Natural killer cell (primary cell): ENCODE results near the gene SIGLEC15. TPM values are rescaled to one million over a fixed set of nuclear protein-coding genes. Genes with fewer than 3 reads are reported as not detected.
"Not testable (repeated sequence)": the region's sequence is repeated elsewhere in the genome, so short reads cannot be mapped to it uniquely, and the experiment has no call there.

Source experiments
- ATAC-seq, 3 donors: fragments of 150-1000 bp in 2 of 3; fragments of 200-7000 bp in 1 of 3; cut with Tn5 transposase; 1 replicate in 1 of 3; 2 replicates in 2 of 3; pipeline ENCODE4 v1.10.0; 2021; ENCODE audit warnings: mild to moderate bottlenecking in 2 of 3, moderate library complexity in 2 of 3
- DNase-seq, 2 donors: peaks; one replicate each; pipeline versions ENCODE4 v3.0.0 to v3.0.0-alpha.2; 2013 to 2021; ENCODE audit warnings: mixed read lengths in 1 of 2
- H3K27ac ChIP-seq: one replicate; pipeline ENCODE4 v1.5.1; 2013; ENCODE audit warnings: mild to moderate bottlenecking, low read length
- H3K27me3 ChIP-seq: one replicate; pipeline ENCODE4 v1.6.1; 2013; ENCODE audit warnings: low read length; ENCODE audit not compliant: control insufficient read depth, insufficient read depth
- H3K36me3 ChIP-seq: one replicate; pipeline ENCODE4 v1.6.1; 2013; ENCODE audit warnings: low read length; ENCODE audit not compliant: control insufficient read depth, insufficient read depth
- H3K4me1 ChIP-seq: one replicate; pipeline ENCODE4 v1.6.1; 2013; ENCODE audit warnings: low read length; ENCODE audit not compliant: control insufficient read depth, insufficient read depth
- H3K4me3 ChIP-seq: one replicate; pipeline ENCODE4 v1.5.1; 2013; ENCODE audit warnings: low read length
- H3K9me3 ChIP-seq: one replicate; pipeline ENCODE4 v1.6.1; 2013; ENCODE audit warnings: low read length; ENCODE audit not compliant: control insufficient read depth, insufficient read depth
- H3K27ac Mint-ChIP-seq, 2 donors: one replicate each; pipeline ENCODE4 v1.8.0; 2022; ENCODE audit warnings: mild to moderate bottlenecking in 2 of 2, mixed read lengths in 2 of 2, moderate library complexity in 1 of 2
- H3K27me3 Mint-ChIP-seq, 2 donors: one replicate each; pipeline ENCODE4 v1.8.0; 2022; ENCODE audit warnings: low read depth in 2 of 2, mixed read lengths in 2 of 2
- H3K36me3 Mint-ChIP-seq: one replicate; pipeline ENCODE4 v1.8.0; 2022; ENCODE audit warnings: mixed read lengths
- H3K4me1 Mint-ChIP-seq, 2 donors: one replicate each; pipeline ENCODE4 v1.8.0; 2022; ENCODE audit warnings: mixed read lengths in 2 of 2
- H3K4me3 Mint-ChIP-seq: one replicate; pipeline ENCODE4 v1.8.0; 2022; ENCODE audit warnings: mild to moderate bottlenecking, moderate library complexity, mixed read lengths
- H3K9me3 Mint-ChIP-seq, 2 donors: one replicate each; pipeline ENCODE4 v1.8.0; 2022; ENCODE audit warnings: mixed read lengths in 2 of 2
- CTCF ChIP-seq: fragments of 200-600 bp; IDR thresholded peaks from one replicate; pipeline ENCODE4 v1.8.0; 2022; ENCODE audit warnings: antibody characterized with exemption
- WGBS: methylation state at CpG from one replicate; pipeline ENCODE4 v1.1.7; 2013; ENCODE audit warnings: missing lambda C conversion rate; ENCODE audit not compliant: insufficient coverage; 5-methylcytosine and 5-hydroxymethylcytosine counted together
- intact Hi-C: fragments of 100-400 bp; cut with micrococcal nuclease; formaldehyde crosslinking; loops from one replicate; pipeline ENCODE4 v1.14.2; 2022
- total RNA-seq, 4 donors: library from RNA; stranded (reverse); fragments of 120-200 nt in 1 of 4; gene quantifications; one replicate each; pipeline versions ENCODE4 v1.2.3 to v1.2.4, GENCODE V29; 2013 to 2022

SIGLEC15 gene
- total RNA-seq, 3 donors from 2014 or later (not counting 1 experiment from before 2014, with no cell fraction given): not detected

- WGBS: 38% methylated on average over 1 of the region's 1 CpG
- Histone ChIP-seq H3K9me3 (no peaks in the 10 kb centered on the region), H3K4me3 (no peak overlapping the region), H3K27ac (no peak overlapping the region), H3K4me1 (peaks cover 7% of the 10 kb centered on the region), H3K27me3 (peaks cover 2% of the 10 kb centered on the region), H3K36me3 (no peaks in the 10 kb centered on the region)
- Mint-ChIP-seq H3K4me1 (peaks cover 7 to 20% of the 10 kb centered on the region in 2 donors), H3K9me3 (no peaks in the 10 kb centered on the region), H3K27me3 (peaks cover 15 to 23% of the 10 kb centered on the region in 2 donors), H3K27ac (no peak overlapping the region), H3K36me3 (peaks cover 8% of the 10 kb centered on the region), H3K4me3 (no peak overlapping the region)
- ATAC-seq: peak in 1 of 3 donors; percentile 34
- TF ChIP-seq CTCF: no peak
- intact Hi-C loops: no loop called here
- DNase-seq: no peak
These were observed 3.8 kb upstream of the SIGLEC15 start for GRCh38 chr18:45821711-45822110.

GRCh38 chr18:45826084-45826483 lies 609 bp downstream of the SIGLEC15 start:
- ATAC-seq (no peak), DNase-seq (no peak)
- TF ChIP-seq CTCF: no peak
- no peaks in the 10 kb centered on the region for H3K36me3 ChIP-seq
- intact Hi-C loops: no loop called here
- peaks cover 20 to 21% of the 10 kb centered on the region in 2 donors for H3K27me3 Mint-ChIP-seq
- H3K4me1 ChIP-seq: peaks cover 31% of the 10 kb centered on the region
- H3K27me3 ChIP-seq: peaks cover 2% of the 10 kb centered on the region
- no peaks in the 10 kb centered on the region for H3K9me3 ChIP-seq
- H3K4me1 Mint-ChIP-seq: peaks cover 14 to 36% of the 10 kb centered on the region in 2 donors
- no peak overlapping the region for H3K27ac ChIP-seq
- H3K9me3 Mint-ChIP-seq: no peaks in the 10 kb centered on the region
- H3K4me3 ChIP-seq: no peak overlapping the region
- peaks cover 7% of the 10 kb centered on the region for H3K36me3 Mint-ChIP-seq
- H3K27ac Mint-ChIP-seq: no peak overlapping the region
- 82% methylated on average over 4 of the region's 4 CpGs for WGBS
- no peak overlapping the region for H3K4me3 Mint-ChIP-seq

- H3K4me3 ChIP-seq, H3K27ac Mint-ChIP-seq, H3K4me3 Mint-ChIP-seq, H3K27me3 ChIP-seq, H3K9me3 ChIP-seq, intact Hi-C loops, H3K36me3 ChIP-seq, DNase-seq, ATAC-seq, H3K36me3 Mint-ChIP-seq, H3K27ac ChIP-seq, H3K9me3 Mint-ChIP-seq: not testable (repeated sequence)
- WGBS: 90% methylated on average over 4 of the region's 4 CpGs
- Mint-ChIP-seq H3K27me3 (peaks cover 21 to 24% of the 10 kb centered on the region in 2 donors), H3K4me1 (peaks cover 14 to 36% of the 10 kb centered on the region in 2 donors)
- peaks cover 31% of the 10 kb centered on the region for H3K4me1 ChIP-seq
These were observed 1.2 kb downstream of the SIGLEC15 start for GRCh38 chr18:45826716-45827115.

GRCh38 chr18:45828917-45829811 lies 3.7 kb downstream of the SIGLEC15 start:
- intact Hi-C loops: no loop called here
- Mint-ChIP-seq H3K4me3 (no peak overlapping the region), H3K4me1 (peaks cover 14 to 36% of the 10 kb centered on the region in 2 donors), H3K27me3 (peaks cover 7 to 14% of the 10 kb centered on the region in 2 donors), H3K36me3 (no peaks in the 10 kb centered on the region), H3K9me3 (no peaks in the 10 kb centered on the region), H3K27ac (no peak overlapping the region)
- no peaks in the 10 kb centered on the region for H3K9me3 ChIP-seq
- H3K27ac ChIP-seq: no peak overlapping the region
- H3K4me1 ChIP-seq: peaks cover 31% of the 10 kb centered on the region
- DNase-seq: no peak
- no peak for TF ChIP-seq CTCF
- no peaks in the 10 kb centered on the region for H3K36me3 ChIP-seq
- ATAC-seq: peak in 1 of 3 donors; percentile 37
- H3K27me3 ChIP-seq: peaks cover 2% of the 10 kb centered on the region
- 54% methylated on average over 9 of the region's 9 CpGs for WGBS
- H3K4me3 ChIP-seq: no peak overlapping the region
